Adrenal gland (tissue), 12 donors: ENCODE results near the gene FAHD1. TPM values are rescaled to one million over a fixed set of nuclear protein-coding genes. Genes with fewer than 3 reads are reported as not detected.
"Not testable (repeated sequence)": the region's sequence is repeated elsewhere in the genome, so short reads cannot be mapped to it uniquely, and the experiment has no call there.

Source experiments
- DNase-seq, 7 donors: peaks; one replicate each; pipeline ENCODE4 v3.0.0-alpha.2; 2019 to 2020
- H3K27ac ChIP-seq, 5 donors: fragments of 200-600 bp; sonication (generic) in 4 of 5; 1 replicate in 3 of 5; 2 replicates in 2 of 5; pipeline versions ENCODE4 v1.5.1 to v1.8.0; 2016 to 2020; ENCODE audit warnings: mild to moderate bottlenecking in 1 of 5
- H3K27me3 ChIP-seq: fragments of 200-600 bp; 2 replicates; pipeline ENCODE4 v1.8.0; 2021
- H3K36me3 ChIP-seq, 2 donors: fragments of 200-600 bp; replicated peaks in 1 of 2; 1 replicate in 1 of 2; 2 replicates in 1 of 2; pipeline versions ENCODE4 v1.5.1 to v1.8.0; 2018 to 2022
- H3K4me1 ChIP-seq, 2 donors: fragments of 200-600 bp; replicated peaks in 1 of 2; 1 replicate in 1 of 2; 2 replicates in 1 of 2; pipeline versions ENCODE4 v1.5.1 to v1.8.0; 2018 to 2021
- H3K4me3 ChIP-seq, 4 donors: fragments of 200-600 bp; sonication (generic) in 3 of 4; one replicate each; pipeline ENCODE4 v1.5.1; 2016 to 2018
- H3K9me3 ChIP-seq, 3 donors: fragments of 200-600 bp; sonication (generic) in 1 of 3; replicated peaks in 1 of 3; 1 replicate in 2 of 3; 2 replicates in 1 of 3; pipeline versions ENCODE4 v1.5.1 to v1.8.0; 2016 to 2021
- POLR2A ChIP-seq, 2 donors: fragments of 450-650 bp; IDR thresholded peaks; one replicate each; pipeline ENCODE4 v1.6.1; 2017; ENCODE audit warnings: antibody characterized with exemption in 2 of 2, mild to moderate bottlenecking in 2 of 2, moderate library complexity in 1 of 2
- WGBS, 4 donors: extraction: QIAGEN DNeasy Blood & Tissue Kit in 2 of 4; methylation state at CpG; one replicate each; pipeline versions ENCODE4 v1.1.5 to v1.1.7; 2013 to 2017; 5-methylcytosine and 5-hydroxymethylcytosine counted together
- intact Hi-C, 2 donors: fragments of 100-400 bp; cut with DNase I; formaldehyde crosslinking; loops; one replicate each; pipeline versions ENCODE4 v1.14.1 to v1.15.0; 2022 to 2023
- polyA plus RNA-seq, 3 donors: library from polyadenylated mRNA; stranded (reverse); fragments of 200-250 nt in 2 of 3; fragments of 350-450 nt in 1 of 3; fragmentation: Illumina TruSeq in 1 of 3; extraction: RNeasy Lipid Tissue Mini Kit (QIAGEN cat#74804) in 1 of 3; gene quantifications; one replicate each; pipeline ENCODE4 v1.2.3, GENCODE V29; 2013 to 2014
- total RNA-seq, 9 donors: library from RNA; depleted of rRNA in 4 of 9; stranded (reverse); fragments of >200 nt in 4 of 9; fragments of 120-200 nt in 1 of 9; fragmentation: NEBNext Ultra II Directional in 1 of 9; extraction: Animal tissue kit (Norgen Biotek cat#: 25700) in 1 of 9; gene quantifications; one replicate each; pipeline versions ENCODE4 v1.1.0 to v1.2.4, GENCODE V29; 2013 to 2023
- TF ChIP-seq, protein P1 (sequence below), 6 experiments: fragments of 450-650 bp in 4 of 6; fragments of 200-600 bp in 2 of 6; sonication (generic) in 1 of 6; IDR thresholded peaks; 1 replicate in 5 of 6; 2 replicates in 1 of 6; pipeline versions ENCODE4 v1.5.1 to v1.8.0; 2016 to 2021; ENCODE audit warnings: antibody characterized with exemption in 6 of 6, mild to moderate bottlenecking in 2 of 6, moderate library complexity in 1 of 6
- donor health status: healthy with polysubstance abuse.
- donor health status: Bipolar disorder and iron deficiency.
- donor health status: DM: yes; HTN: yes; CAD: no.
- donor health status: DM: no; HTN: no; CAD: no.
- donor health status: DM: no; HTN: no; CAD: no.
- donor health status: DM: yes; HTN: yes; CAD: no.

The FAHD1 gene
- total and polyA plus RNA-seq, 12 donors = 15.2 to 140 (median 51.1) TPM

DNA sequence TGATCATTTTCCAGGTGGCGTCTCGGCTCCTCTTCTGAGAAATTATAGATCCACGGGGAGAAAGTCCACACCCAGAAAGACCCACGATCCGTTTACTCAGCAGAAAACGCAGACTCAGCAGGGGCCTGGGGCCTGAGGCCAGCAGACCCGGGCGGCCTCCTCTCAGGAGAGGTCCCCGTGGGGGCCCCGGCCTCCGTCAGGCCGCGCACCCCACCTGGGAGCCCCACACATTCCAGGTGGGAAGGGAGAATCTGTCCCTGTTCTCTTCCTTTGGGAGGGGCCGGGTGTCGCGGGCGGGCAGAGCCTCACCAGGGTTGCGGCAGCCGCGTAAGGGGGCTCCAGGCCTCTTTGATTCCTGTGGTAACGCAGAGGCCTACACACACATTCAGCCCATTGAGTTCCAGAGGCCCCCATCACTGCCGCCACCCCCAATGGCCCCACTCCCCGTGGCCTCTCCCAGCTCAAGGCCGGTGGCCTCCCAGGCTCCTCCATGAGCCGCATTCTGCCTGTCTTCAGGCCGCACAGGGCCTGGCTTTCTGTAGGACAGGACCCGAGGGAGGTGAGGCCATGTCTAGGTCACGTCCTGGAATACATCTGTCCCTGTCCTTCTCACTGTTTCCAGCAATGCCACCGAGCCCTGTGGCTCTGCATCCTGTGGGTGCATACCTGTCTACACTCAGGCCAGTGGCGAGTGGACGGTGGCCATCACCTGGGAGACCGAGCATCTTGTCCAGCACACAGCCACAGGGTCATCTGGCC lies 31.9 kb upstream of the FAHD1 start:
- no peaks in the 10 kb centered on the region for H3K9me3 ChIP-seq
- WGBS, 4 donors = 76 to 83% (median 78%) methylated on average over 21 to 32 of the region's 32 CpGs
- no peak for DNase-seq
- H3K4me3 ChIP-seq = no peak overlapping the region
- no peak for TF ChIP-seq POLR2A (IDR thresholded peaks at IDR 0.05)
- TF ChIP-seq, protein P1, sequence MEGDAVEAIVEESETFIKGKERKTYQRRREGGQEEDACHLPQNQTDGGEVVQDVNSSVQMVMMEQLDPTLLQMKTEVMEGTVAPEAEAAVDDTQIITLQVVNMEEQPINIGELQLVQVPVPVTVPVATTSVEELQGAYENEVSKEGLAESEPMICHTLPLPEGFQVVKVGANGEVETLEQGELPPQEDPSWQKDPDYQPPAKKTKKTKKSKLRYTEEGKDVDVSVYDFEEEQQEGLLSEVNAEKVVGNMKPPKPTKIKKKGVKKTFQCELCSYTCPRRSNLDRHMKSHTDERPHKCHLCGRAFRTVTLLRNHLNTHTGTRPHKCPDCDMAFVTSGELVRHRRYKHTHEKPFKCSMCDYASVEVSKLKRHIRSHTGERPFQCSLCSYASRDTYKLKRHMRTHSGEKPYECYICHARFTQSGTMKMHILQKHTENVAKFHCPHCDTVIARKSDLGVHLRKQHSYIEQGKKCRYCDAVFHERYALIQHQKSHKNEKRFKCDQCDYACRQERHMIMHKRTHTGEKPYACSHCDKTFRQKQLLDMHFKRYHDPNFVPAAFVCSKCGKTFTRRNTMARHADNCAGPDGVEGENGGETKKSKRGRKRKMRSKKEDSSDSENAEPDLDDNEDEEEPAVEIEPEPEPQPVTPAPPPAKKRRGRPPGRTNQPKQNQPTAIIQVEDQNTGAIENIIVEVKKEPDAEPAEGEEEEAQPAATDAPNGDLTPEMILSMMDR (IDR thresholded peaks at IDR 0.05) = no peak
- H3K27me3 ChIP-seq = no peaks in the 10 kb centered on the region
- H3K4me1 ChIP-seq = no peaks in the 10 kb centered on the region
- no peak overlapping the region for H3K27ac ChIP-seq
- H3K36me3 ChIP-seq = no peaks in the 10 kb centered on the region
- intact Hi-C loops = no loop called here

DNA sequence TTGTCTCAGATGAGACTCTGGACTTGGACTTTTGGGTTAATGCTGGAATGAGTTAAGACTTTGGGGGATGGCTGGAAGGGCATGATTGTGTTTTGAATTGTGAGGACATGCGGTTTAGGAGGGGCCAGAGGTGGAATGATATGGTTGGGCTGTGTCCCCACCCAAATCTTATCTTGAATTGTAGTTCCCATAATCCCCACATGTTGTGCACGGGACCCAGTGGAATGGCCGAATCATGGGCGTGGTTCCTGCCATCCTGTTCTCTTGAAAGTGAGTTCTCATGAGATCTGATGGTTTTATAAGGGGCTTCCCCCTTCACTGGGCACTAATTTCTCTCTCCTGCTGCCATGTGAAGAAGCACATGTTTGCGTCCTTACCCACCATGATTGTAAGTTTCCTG lies 27.7 kb upstream of the FAHD1 start:
- H3K36me3 ChIP-seq, H3K27me3 ChIP-seq, H3K9me3 ChIP-seq, H3K4me1 ChIP-seq, intact Hi-C loops, DNase-seq, H3K4me3 ChIP-seq, H3K27ac ChIP-seq: not testable (repeated sequence)
- 68 to 95% (median 88%) methylated on average over 2 to 5 of the region's 5 CpGs for WGBS, 4 donors

GRCh38 chr16:1800701-1801100 lies 26.3 kb upstream of the FAHD1 start:
- intact Hi-C loops = no loop called here
- no peaks in the 10 kb centered on the region for H3K36me3 ChIP-seq
- 81 to 88% (median 85%) methylated on average over 10 of the region's 10 CpGs for WGBS, 4 donors
- H3K9me3 ChIP-seq = no peaks in the 10 kb centered on the region
- no peaks in the 10 kb centered on the region for H3K4me1 ChIP-seq
- no peak for DNase-seq
- TF ChIP-seq POLR2A (IDR thresholded peaks at IDR 0.05) = no peak
- TF ChIP-seq, protein P1 (IDR thresholded peaks at IDR 0.05) = no peak
- no peaks in the 10 kb centered on the region for H3K27me3 ChIP-seq
- no peak overlapping the region for H3K4me3 ChIP-seq
- no peak overlapping the region for H3K27ac ChIP-seq

DNA sequence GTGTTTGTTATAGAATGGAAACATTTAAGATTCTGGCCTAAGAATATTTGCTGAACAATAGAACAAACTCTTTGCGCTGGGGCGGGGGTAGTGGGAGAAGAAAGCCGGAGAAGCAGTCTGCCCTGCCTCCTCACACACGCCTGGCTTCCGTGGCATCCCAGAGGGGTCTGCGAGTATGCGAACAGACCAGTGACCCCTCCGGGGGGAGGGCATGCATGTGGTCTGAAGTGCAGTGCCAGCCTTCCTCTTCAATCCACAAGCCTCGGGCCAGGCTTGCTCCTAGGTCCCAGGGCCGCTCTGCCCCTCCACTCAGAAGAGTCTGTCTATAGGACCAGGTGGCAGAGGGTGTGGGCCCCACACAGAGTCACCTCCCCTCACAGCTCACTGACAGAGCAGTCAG lies 19.4 kb upstream of the FAHD1 start:
- DNase-seq = no peak
- no peaks in the 10 kb centered on the region for H3K9me3 ChIP-seq
- no peaks in the 10 kb centered on the region for H3K4me1 ChIP-seq
- intact Hi-C loops = no loop called here
- TF ChIP-seq, protein P1 (IDR thresholded peaks at IDR 0.05) = no peak
- TF ChIP-seq POLR2A (IDR thresholded peaks at IDR 0.05) = no peak
- H3K4me3 ChIP-seq = no peak overlapping the region
- no peaks in the 10 kb centered on the region for H3K27me3 ChIP-seq
- no peak overlapping the region for H3K27ac ChIP-seq
- peaks cover 0 to 36% of the 10 kb centered on the region in 2 donors for H3K36me3 ChIP-seq
- WGBS, 4 donors = 88 to 94% (median 91%) methylated on average over 8 to 10 of the region's 10 CpGs

DNA sequence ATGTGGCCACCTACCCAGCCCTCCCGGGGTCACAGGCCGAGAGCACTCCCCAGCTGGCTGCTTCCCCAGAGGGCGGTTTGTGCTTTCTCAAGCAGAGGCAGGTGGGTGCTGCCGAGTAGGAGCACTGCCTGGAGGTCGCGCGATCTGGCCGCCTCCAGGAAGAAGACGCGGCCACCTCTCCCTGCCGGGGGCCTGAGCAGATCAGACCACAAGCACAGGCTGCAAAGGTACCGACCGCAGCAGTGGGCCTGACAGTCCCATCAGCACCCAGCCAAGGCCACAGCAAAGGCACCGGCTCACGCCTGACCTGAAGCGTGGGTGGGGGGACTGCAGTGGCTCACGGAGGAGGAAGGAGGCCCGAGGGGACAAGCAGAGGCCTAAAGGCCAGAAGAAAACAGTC lies 18.3 kb upstream of the FAHD1 start:
- H3K4me1 ChIP-seq = no peaks in the 10 kb centered on the region
- 74 to 84% (median 80%) methylated on average over 7 to 18 of the region's 18 CpGs for WGBS, 4 donors
- H3K9me3 ChIP-seq = no peaks in the 10 kb centered on the region
- H3K27ac ChIP-seq = no peak overlapping the region
- H3K36me3 ChIP-seq = peaks cover 0 to 42% of the 10 kb centered on the region in 2 donors
- intact Hi-C loops = no loop called here
- DNase-seq = no peak
- no peak overlapping the region for H3K4me3 ChIP-seq
- TF ChIP-seq, protein P1 (IDR thresholded peaks at IDR 0.05) = no peak
- TF ChIP-seq POLR2A (IDR thresholded peaks at IDR 0.05) = no peak
- H3K27me3 ChIP-seq = no peaks in the 10 kb centered on the region
